Peyer's patch (tissue), 4 donors: ENCODE measurements around the gene LIN7B. TPM values are rescaled to one million over a fixed set of nuclear protein-coding genes. Genes with fewer than 3 reads are reported as not detected.

ENCODE experiments used
- DNase-seq, 3 donors: peaks; one replicate each; pipeline ENCODE4 v3.0.0-alpha.2; 2017 to 2019
- H3K27ac ChIP-seq, 4 donors: fragments of 200-600 bp; sonication (generic); one replicate each; pipeline ENCODE4 v1.5.1; 2016 to 2019
- H3K27me3 ChIP-seq, 2 donors: fragments of 200-600 bp; sonication (generic); one replicate each; pipeline ENCODE4 v1.5.1; 2019
- H3K36me3 ChIP-seq, 3 donors: fragments of 200-600 bp; sonication (generic); one replicate each; pipeline ENCODE4 v1.5.1; 2016 to 2019
- H3K4me1 ChIP-seq, 4 donors: fragments of 200-600 bp; sonication (generic); one replicate each; pipeline ENCODE4 v1.5.1; 2016 to 2019
- H3K4me3 ChIP-seq, 4 donors: fragments of 200-600 bp; sonication (generic); 1 replicate in 3 of 4; 2 replicates in 1 of 4; pipeline ENCODE4 v1.5.1; 2016 to 2019; ENCODE audit warnings: mild to moderate bottlenecking in 1 of 4
- H3K9me3 ChIP-seq, 4 donors: fragments of 200-600 bp; sonication (generic); one replicate each; pipeline ENCODE4 v1.5.1; 2016 to 2019; ENCODE audit warnings: mild to moderate bottlenecking in 1 of 4
- CTCF ChIP-seq, 6 experiments: fragments of 450-650 bp in 4 of 6; fragments of 200-600 bp in 2 of 6; sonication (generic) in 1 of 6; IDR thresholded peaks; one replicate each; pipeline ENCODE4 v1.5.1; 2017 to 2019; ENCODE audit warnings: antibody characterized with exemption in 6 of 6, mild to moderate bottlenecking in 3 of 6, moderate library complexity in 1 of 6
- POLR2A ChIP-seq, 2 donors: fragments of 450-650 bp; IDR thresholded peaks; one replicate each; pipeline ENCODE4 v1.5.1; 2017; ENCODE audit warnings: antibody characterized with exemption in 2 of 2, mild to moderate bottlenecking in 2 of 2, moderate library complexity in 2 of 2
- total RNA-seq, 4 donors: library from RNA; depleted of rRNA; stranded (reverse); fragments of >200 nt; gene quantifications; one replicate each; pipeline ENCODE4 v1.1.0, GENCODE V29; 2016

LIN7B gene
- total RNA-seq, 4 donors from 2014 or later = 13.5 to 29.4 (median 18.0) TPM; not detected in 1

GRCh38 chr19:49080392-49080791 is 33.8 kb upstream of the LIN7B start:
- Histone ChIP-seq H3K4me3 (no peak overlapping the region), H3K27ac (no peak overlapping the region), H3K4me1 (peaks cover 0 to 5% (median 0%) of the 10 kb centered on the region in 4 donors), H3K9me3 (no peaks in the 10 kb centered on the region), H3K36me3 (no peaks in the 10 kb centered on the region), H3K27me3 (no peaks in the 10 kb centered on the region)
- DNase-seq = no peak
- no peak for TF ChIP-seq POLR2A (IDR thresholded peaks at IDR 0.05)
- no peak for TF ChIP-seq CTCF (IDR thresholded peaks at IDR 0.05)

GRCh38 chr19:49081273-49081672 is 32.9 kb upstream of the LIN7B start:
- TF ChIP-seq CTCF (IDR thresholded peaks at IDR 0.05) = no peak
- TF ChIP-seq POLR2A (IDR thresholded peaks at IDR 0.05) = no peak
- DNase-seq = no peak
- Histone ChIP-seq H3K27ac (no peak overlapping the region), H3K36me3 (no peaks in the 10 kb centered on the region), H3K27me3 (no peaks in the 10 kb centered on the region), H3K4me1 (peaks cover 0 to 9% (median 1%) of the 10 kb centered on the region in 4 donors), H3K9me3 (no peaks in the 10 kb centered on the region), H3K4me3 (no peak overlapping the region)

- peak in 1 of 3 donors; percentile 59 for DNase-seq
- peak overlapping the region; percentile 82 to 96 (median 91) for H3K4me3 ChIP-seq
- no peak for TF ChIP-seq POLR2A (IDR thresholded peaks at IDR 0.05)
- TF ChIP-seq CTCF (IDR thresholded peaks at IDR 0.05) = no peak
- peak overlapping the region; percentile 82 to 94 (median 90) for H3K27ac ChIP-seq
- H3K4me1 ChIP-seq = peaks cover 0 to 29% (median 5%) of the 10 kb centered on the region in 4 donors
- no peaks in the 10 kb centered on the region for H3K9me3 ChIP-seq
- H3K27me3 ChIP-seq = no peaks in the 10 kb centered on the region
- peaks cover 0 to 5% (median 0%) of the 10 kb centered on the region in 3 donors for H3K36me3 ChIP-seq
These were observed 29.8 kb upstream of the LIN7B start for GRCh38 chr19:49084206-49085019.

GRCh38 chr19:49085020-49085867 is 28.9 kb upstream of the LIN7B start, which contains the start of gene SNRNP70:
SNRNP70 (plus strand) TSS chr19:49085451; CDS start chr19:49086415, 964 bp downstream.
- Histone ChIP-seq H3K27me3 (no peaks in the 10 kb centered on the region), H3K27ac (peak within 1 kb of the TSS; percentile 82 to 94 (median 90)), H3K4me1 (peaks cover 0 to 29% (median 5%) of the 10 kb centered on the region in 4 donors), H3K4me3 (peak within 1 kb of the TSS; percentile 82 to 96 (median 91)), H3K36me3 (peaks cover 0 to 11% (median 0%) of the 10 kb centered on the region in 3 donors), H3K9me3 (no peaks in the 10 kb centered on the region)
- DNase-seq = peak; percentile 97 to 100 (median 99)
- TF ChIP-seq CTCF (IDR thresholded peaks at IDR 0.05) (peak in 1 of 6 experiments; percentile 3), POLR2A (IDR thresholded peaks at IDR 0.05) (peak; percentile 79 to 88)

GRCh38 chr19:49085868-49086232 is 28.3 kb upstream of the LIN7B start:
- H3K9me3 ChIP-seq = no peaks in the 10 kb centered on the region
- DNase-seq = no peak
- H3K36me3 ChIP-seq = peaks cover 0 to 17% (median 0%) of the 10 kb centered on the region in 3 donors
- H3K4me1 ChIP-seq = peaks cover 0 to 29% (median 5%) of the 10 kb centered on the region in 4 donors
- peak overlapping the region; percentile 82 to 96 (median 91) for H3K4me3 ChIP-seq
- TF ChIP-seq CTCF (IDR thresholded peaks at IDR 0.05) (no peak), POLR2A (IDR thresholded peaks at IDR 0.05) (no peak)
- H3K27ac ChIP-seq = peak overlapping the region in 3 of 4 donors; percentile 82 to 94 (median 88)
- H3K27me3 ChIP-seq = no peaks in the 10 kb centered on the region
